Measurements from ENCODE around the gene SAMD11. TPM values are rescaled to one million over a fixed set of nuclear protein-coding genes. Genes with fewer than 3 reads are reported as not detected.

The SAMD11 gene
- polyA plus RNA-seq, 1 of the 3 experiments (the other 2 are of a cell fraction), result 2.1 TPM

GRCh38 chr1:931380-932172, 7.9 kb downstream of the SAMD11 start:
- Histone ChIP-seq H3K9ac (no peak overlapping the region), H3K9me2 (no peaks in the 10 kb centered on the region), H3K27ac (ENCODE audit: low read depth in 2 of 2, low read length in 1 of 2) (no peak overlapping the region), H3F3A (replicated peaks; ENCODE audit: insufficient read depth) (peaks cover 3% of the 10 kb centered on the region), H3K27me3 (ENCODE audit: insufficient read depth) (no peaks in the 10 kb centered on the region), H3K79me2 (ENCODE audit: insufficient read depth) (no peaks in the 10 kb centered on the region), H3K4me2 (no peak overlapping the region), H3K36me3 (replicated peaks in 1 of 2; ENCODE audit: control insufficient read depth in 1 of 2, insufficient read depth in 2 of 2, low read length in 1 of 2) (no peaks in the 10 kb centered on the region), H4K20me1 (ENCODE audit: insufficient read depth) (0 out of 2 replicates have a peak, but pooled peaks cover 2% of the 10 kb centered on the region), H3K4me1 (ENCODE audit: control insufficient read depth in 1 of 2, insufficient read depth in 2 of 2, low read depth in 1 of 2, low read length in 1 of 2) (peaks cover 0 to 12% of the 10 kb centered on the region in 2 experiments; a peak in 1 of 4 replicates), H3K9me3 (no peaks in the 10 kb centered on the region), H3K4me3 (ENCODE audit: low read depth in 2 of 2, low read length in 1 of 2) (no peak overlapping the region), H2AFZ (ENCODE audit: low read depth) (no peak overlapping the region)
- 77% methylated on average over 15 of the region's 15 CpGs for WGBS (ENCODE audit: low lambda C conversion rate)
- CTCF ChIA-PET, result interaction anchor here (0.9 to 6.6 kb wide), 5 partner anchors 8 to 70 kb away, joined by 4 to 49 read pairs (median 15); no protein-coding TSS in a partner anchor
- POLR2A ChIA-PET, result no interaction called here
- no peak for DNase-seq
- no peak for TF ChIP-seq SMC3 (IDR thresholded peaks at IDR 0.05; ENCODE audit: low read depth, low read length)
- no peak for TF ChIP-seq EP300 (IDR thresholded peaks at IDR 0.05; ENCODE audit: borderline replicate concordance in 1 of 2, low read depth in 1 of 2, low read length in 1 of 2)
- no peak for TF ChIP-seq REST (IDR thresholded peaks at IDR 0.05; ENCODE audit: low read depth, low read length)
- TF ChIP-seq IRF3 (IDR thresholded peaks at IDR 0.05; ENCODE audit: low read depth, low read length), result no peak
- TF ChIP-seq SIN3A (IDR thresholded peaks at IDR 0.05; ENCODE audit: borderline replicate concordance, low read depth, low read length), result no peak
- TF ChIP-seq FOXJ3 (CRISPR knock-in tag; IDR thresholded peaks at IDR 0.05), result no peak
- TF ChIP-seq MEF2A (IDR thresholded peaks at IDR 0.05; ENCODE audit: borderline replicate concordance, low read depth), result no peak
- no peak for TF ChIP-seq MXI1 (IDR thresholded peaks at IDR 0.05; ENCODE audit: low read depth, low read length)
- TF ChIP-seq USF1 (IDR thresholded peaks at IDR 0.05; ENCODE audit: borderline replicate concordance, low read depth), result no peak
- TF ChIP-seq TCF12 (IDR thresholded peaks at IDR 0.05), result no peak
- no peak for TF ChIP-seq POLR2AphosphoS5 (IDR thresholded peaks at IDR 0.05; ENCODE audit: low read depth, low read length)
- no peak for TF ChIP-seq RAD21 (IDR thresholded peaks at IDR 0.05; ENCODE audit: low read length)
- TF ChIP-seq TAF1 (IDR thresholded peaks at IDR 0.05; ENCODE audit: borderline replicate concordance, low read depth, low read length), result no peak
